NCI-H748 (cell line): ENCODE results near the gene ANKRD37.

Source experiments
- DNase-seq: peaks from one replicate; lab custom pipeline; 2025; ENCODE audit not compliant: unreplicated experiment; lab: John Stamatoyannopoulos, UW

Gene ANKRD37

GRCh38 chr4:185379326-185380295 lies 17.0 kb upstream of the ANKRD37 start:
- DNase-seq, result no peak

- DNase-seq, result no peak
These were observed 16.3 kb upstream of the ANKRD37 start for GRCh38 chr4:185380320-185380719.

GRCh38 chr4:185381288-185382196 lies 15.1 kb upstream of the ANKRD37 start:
- no peak for DNase-seq

- DNase-seq, result no peak
These were observed 13.9 kb upstream of the ANKRD37 start for GRCh38 chr4:185382754-185383153.

- peak; percentile 13 for DNase-seq
These were observed 13.2 kb upstream of the ANKRD37 start for GRCh38 chr4:185383451-185383850.

GRCh38 chr4:185384061-185384460 lies 12.6 kb upstream of the ANKRD37 start:
- no peak for DNase-seq

GRCh38 chr4:185384930-185385331 lies 11.7 kb upstream of the ANKRD37 start:
- DNase-seq, result peak; percentile 87

GRCh38 chr4:185387957-185388356 lies 8.7 kb upstream of the ANKRD37 start:
- no peak for DNase-seq

- DNase-seq, result no peak
These were observed 5.7 kb upstream of the ANKRD37 start for GRCh38 chr4:185390941-185391340.

- DNase-seq, result no peak
These were observed 4.5 kb upstream of the ANKRD37 start for GRCh38 chr4:185392156-185392555.

GRCh38 chr4:185394568-185395237 lies 1.9 kb upstream of the ANKRD37 start:
- DNase-seq, result peak; percentile 1

- DNase-seq, result peak; percentile 19
These were observed 1.2 kb upstream of the ANKRD37 start, which contains the start of gene LRP2BP for GRCh38 chr4:185395238-185395955. LRP2BP (minus strand) TSS chr4:185395924; CDS start chr4:185378186, 17,738 bp downstream.

- DNase-seq, result peak; percentile 96
These were observed 501 bp upstream of the ANKRD37 start for GRCh38 chr4:185395956-185396723.

- DNase-seq, result no peak
These were observed 2.0 kb downstream of the ANKRD37 start for GRCh38 chr4:185398618-185399017.

GRCh38 chr4:185399466-185399865 lies 2.8 kb downstream of the ANKRD37 start:
- DNase-seq, result peak; percentile 50

GRCh38 chr4:185404031-185404430 lies 7.4 kb downstream of the ANKRD37 start:
- DNase-seq, result no peak

GRCh38 chr4:185405296-185405999 lies 8.8 kb downstream of the ANKRD37 start:
- no peak for DNase-seq

- no peak for DNase-seq
These were observed 11.8 kb downstream of the ANKRD37 start for GRCh38 chr4:185408432-185408831.

- DNase-seq, result no peak
These were observed 15.2 kb downstream of the ANKRD37 start for GRCh38 chr4:185411849-185412248.
